GM12873 (cell line): ENCODE data around the gene SAP130.

Experiments used
- TF ChIP-seq, protein P1 (sequence below): IDR thresholded peaks from 2 replicates; pipeline ENCODE4 v1.5.1; 2012; ENCODE audit warnings: low read depth, mild to moderate bottlenecking, moderate library complexity, low read length, control low read depth; ENCODE audit not compliant: insufficient read depth; ENCODE audit errors: missing control alignments

Gene SAP130

DNA sequence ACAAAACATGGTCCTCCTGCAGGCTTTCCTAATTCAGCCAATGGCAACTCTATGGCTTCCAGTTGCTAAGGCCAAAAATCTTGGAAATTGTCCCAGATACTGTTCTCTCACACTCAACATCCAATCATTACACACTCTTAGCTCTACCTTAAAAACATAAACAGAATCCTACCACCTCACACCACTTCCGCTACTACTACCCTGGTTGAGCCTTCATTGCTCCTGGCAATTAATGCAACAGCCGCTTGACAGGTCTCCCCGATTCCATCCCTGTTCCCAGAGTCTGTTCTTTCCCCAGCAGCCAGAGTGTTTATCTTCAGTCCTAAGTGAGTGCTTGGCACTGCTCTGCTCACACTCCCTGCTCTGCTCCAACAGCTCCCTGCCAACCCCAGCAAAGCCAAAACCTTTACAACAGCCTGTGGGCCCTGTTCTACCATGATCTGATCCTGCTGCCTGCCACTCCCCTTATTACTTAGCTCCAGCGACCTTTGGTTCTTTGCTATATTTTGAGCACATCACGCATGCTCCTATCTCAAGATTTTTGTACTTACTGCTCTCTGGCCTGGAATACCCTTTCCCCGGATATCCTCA, 74.6 kb downstream of the SAP130 start:
- TF ChIP-seq, protein P1, sequence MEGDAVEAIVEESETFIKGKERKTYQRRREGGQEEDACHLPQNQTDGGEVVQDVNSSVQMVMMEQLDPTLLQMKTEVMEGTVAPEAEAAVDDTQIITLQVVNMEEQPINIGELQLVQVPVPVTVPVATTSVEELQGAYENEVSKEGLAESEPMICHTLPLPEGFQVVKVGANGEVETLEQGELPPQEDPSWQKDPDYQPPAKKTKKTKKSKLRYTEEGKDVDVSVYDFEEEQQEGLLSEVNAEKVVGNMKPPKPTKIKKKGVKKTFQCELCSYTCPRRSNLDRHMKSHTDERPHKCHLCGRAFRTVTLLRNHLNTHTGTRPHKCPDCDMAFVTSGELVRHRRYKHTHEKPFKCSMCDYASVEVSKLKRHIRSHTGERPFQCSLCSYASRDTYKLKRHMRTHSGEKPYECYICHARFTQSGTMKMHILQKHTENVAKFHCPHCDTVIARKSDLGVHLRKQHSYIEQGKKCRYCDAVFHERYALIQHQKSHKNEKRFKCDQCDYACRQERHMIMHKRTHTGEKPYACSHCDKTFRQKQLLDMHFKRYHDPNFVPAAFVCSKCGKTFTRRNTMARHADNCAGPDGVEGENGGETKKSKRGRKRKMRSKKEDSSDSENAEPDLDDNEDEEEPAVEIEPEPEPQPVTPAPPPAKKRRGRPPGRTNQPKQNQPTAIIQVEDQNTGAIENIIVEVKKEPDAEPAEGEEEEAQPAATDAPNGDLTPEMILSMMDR, result no peak

DNA sequence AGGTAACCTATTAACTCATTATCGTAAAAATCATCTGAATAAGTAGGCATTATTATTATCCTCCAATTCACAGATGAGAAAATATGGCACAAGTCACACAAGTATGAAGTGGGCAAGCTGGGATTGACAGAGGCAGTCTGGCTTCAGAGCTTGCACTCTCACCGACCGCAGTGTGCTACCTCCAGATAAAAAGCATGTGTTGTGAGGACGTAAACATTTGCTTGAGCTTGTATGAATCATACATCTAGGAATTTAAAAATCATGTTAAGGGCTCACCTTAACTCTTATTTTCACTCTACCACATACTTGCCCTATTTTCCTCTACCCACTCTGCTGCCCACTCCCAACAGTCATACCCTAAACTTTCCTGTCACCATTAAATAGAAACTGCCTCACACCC, 76.8 kb downstream of the SAP130 start:
- TF ChIP-seq, protein P1, result no peak

DNA sequence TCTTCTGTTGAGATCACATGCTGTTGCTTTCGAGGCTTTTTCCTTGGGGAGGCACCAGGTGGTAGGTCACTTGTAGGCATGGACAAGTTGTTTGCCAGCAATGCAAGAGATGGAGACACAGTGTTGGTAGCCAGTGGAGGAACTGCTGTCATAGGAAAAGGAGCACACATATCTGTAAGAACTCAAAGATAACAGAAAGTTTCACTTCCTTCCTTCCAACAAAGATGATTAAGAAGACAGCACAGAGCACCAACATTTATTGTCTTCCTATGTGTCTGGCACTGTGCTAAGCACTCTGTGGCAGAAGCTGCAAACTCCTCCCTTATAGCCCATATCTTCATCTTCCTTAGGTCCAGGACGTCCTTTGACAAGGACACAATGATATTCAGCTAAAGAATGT, 77.6 kb downstream of the SAP130 start:
- TF ChIP-seq, protein P1, result no peak

DNA sequence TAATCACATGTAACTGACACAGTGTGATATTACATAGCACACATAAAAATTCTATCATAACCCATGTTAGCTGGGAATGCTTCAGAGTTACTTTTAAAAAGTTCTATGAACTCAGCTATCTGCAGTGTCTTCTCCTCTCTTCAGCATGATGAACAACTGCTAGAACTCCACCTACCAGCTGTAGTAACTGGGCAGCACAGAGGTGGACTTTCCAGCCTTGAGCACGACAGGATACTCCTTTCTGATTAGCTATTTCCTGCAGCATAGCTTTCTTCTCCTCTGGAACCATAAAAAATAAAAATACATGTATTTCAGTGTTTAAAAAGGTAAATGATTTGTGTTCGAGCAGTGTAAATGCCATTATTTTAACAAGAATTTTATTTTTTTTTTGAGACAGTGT, 82.6 kb downstream of the SAP130 start:
- TF ChIP-seq, protein P1, result no peak

DNA sequence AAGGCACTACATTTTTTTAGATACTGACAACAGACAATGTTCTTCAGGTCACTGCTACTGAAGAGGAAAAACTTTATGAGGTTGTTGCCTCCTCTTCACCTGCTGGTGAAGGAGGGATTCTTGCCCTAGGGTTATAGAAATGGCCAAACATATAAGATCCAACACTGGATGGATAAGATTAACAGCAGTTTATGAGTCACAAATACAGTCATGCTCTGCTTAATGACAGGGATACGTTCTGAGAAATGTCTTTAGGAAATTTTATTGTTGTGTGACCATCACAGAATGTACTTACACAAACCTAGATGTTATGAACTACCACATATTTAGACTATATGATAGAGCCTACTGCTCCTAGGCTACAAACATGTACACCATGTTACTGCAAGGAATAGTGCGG, 84.7 kb downstream of the SAP130 start:
- TF ChIP-seq, protein P1, result no peak

DNA sequence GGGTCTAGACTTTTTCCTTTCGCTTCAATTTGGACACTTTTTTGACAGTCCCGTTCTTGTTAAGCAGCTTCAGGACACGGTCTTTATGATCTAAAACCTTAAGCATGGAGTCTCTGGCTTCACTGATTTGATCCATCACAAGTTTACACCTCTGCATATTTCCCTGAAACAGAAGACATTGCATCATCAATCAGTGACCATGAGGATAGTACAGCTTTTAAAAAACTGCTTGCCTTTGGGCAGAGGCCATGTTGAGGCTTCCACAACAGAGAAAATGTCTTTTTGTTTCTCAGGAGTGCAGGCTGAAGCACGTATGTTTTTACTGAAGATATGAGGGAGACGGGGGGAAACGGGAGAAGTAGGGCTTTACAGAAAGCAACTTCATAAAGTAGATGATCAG, 85.9 kb downstream of the SAP130 start:
- TF ChIP-seq, protein P1, result no peak

DNA sequence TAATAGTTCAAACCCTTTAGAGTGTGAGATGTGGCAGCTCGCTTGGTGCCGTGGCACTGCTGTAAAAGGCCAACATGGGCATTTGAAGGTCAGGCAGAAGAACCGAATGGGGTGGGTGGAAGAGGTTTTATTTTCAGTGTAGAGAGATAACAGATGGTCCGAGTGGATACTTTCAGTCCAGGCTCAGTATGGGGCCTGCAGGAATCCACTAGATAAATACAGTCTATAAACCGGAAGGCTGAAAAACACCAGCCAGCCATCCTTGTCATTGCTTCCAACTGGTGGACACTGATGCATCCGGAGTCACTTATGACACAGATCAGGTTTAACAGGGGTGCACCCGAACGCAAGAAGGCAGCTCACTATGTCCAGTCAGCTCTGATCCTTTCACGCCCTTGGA, 86.4 kb downstream of the SAP130 start:
- TF ChIP-seq, protein P1, result no peak
